IPS-NIHi7 (cell line): ENCODE results near the gene UGT2B15.
"Not testable (repeated sequence)": the region's sequence is repeated elsewhere in the genome, so short reads cannot be mapped to it uniquely, and the experiment has no call there.

Source experiments
- DNase-seq: peaks from one replicate; pipeline ENCODE4 v3.0.0; 2012; ENCODE audit warnings: mixed read lengths; ENCODE audit errors: extremely low spot score

The UGT2B15 gene

DNA sequence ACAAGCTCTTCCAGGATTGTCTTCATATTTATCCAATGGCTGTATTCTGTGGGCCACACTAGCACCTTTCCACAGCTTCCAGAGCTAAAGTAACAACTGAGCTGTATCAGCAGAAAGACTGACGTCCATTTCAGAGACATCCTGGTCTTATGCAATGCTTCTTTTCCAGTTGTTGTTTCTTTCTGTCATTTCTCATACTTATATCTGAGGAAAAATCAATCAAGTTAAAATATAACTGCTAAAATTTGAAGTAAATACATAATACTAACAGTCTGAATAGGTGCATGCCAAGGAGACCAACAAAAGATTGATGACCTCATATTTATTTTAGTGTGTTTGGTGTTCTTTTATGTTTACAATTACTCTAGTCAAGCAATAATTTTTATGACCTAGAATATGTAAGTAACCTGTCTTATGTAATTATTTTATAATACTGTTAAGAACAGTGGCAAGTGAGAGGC, at the start of gene UGT2B15:
TSS of gene UGT2B15 (minus strand) at position 174 of the 461 bp plus-strand sequence. CDS start at position 140, 34 bp downstream.
- DNase-seq, result not testable (repeated sequence)

DNA sequence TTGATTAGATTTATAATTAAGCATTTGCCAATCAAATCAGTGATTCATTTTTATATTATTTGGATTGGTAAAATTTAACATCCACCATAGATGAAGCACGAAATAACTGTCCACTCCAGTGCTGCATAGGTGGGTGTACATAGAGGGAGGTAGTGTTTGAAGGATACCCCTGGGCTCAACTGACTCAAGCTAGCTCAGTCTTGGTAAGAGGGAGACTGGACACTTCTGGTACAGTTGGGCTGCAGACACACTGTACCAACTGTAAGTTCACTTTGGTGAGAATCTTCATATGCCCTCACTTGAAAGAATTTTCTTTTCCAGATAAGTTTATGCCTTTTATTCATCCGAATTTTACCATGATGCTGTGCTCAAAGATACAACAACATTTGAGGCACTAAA, 48.6 kb upstream of the UGT2B15 start:
- no peak for DNase-seq

- DNase-seq, result no peak
Observed at GRCh38 chr4:68718447-68719074, 48.1 kb upstream of the UGT2B15 start.

- DNase-seq, result no peak
Observed at GRCh38 chr4:68717999-68718398, 47.5 kb upstream of the UGT2B15 start.

DNA sequence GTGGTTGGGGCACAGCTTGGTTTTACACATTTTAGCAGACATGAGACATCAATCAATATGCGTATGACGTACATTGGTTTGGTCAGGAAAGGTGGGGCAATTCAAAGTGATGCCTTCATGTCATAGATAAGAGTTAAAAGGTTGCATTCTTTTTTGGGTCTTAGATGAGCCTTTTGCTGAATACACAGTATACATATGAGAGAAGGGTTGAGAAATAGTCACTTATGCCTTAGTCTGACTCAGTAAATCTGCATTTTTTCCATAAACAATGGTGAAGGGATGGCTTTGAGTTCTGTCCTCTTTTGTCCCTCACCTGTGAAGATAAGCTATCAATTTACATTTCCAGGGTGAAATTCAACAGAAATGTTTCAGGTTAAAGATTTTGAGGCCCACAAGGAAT, 43.9 kb upstream of the UGT2B15 start:
- no peak for DNase-seq

- DNase-seq, result no peak
Observed at GRCh38 chr4:68712207-68712606, 41.8 kb upstream of the UGT2B15 start.

GRCh38 chr4:68708566-68708965, 38.1 kb upstream of the UGT2B15 start:
- no peak for DNase-seq

DNA sequence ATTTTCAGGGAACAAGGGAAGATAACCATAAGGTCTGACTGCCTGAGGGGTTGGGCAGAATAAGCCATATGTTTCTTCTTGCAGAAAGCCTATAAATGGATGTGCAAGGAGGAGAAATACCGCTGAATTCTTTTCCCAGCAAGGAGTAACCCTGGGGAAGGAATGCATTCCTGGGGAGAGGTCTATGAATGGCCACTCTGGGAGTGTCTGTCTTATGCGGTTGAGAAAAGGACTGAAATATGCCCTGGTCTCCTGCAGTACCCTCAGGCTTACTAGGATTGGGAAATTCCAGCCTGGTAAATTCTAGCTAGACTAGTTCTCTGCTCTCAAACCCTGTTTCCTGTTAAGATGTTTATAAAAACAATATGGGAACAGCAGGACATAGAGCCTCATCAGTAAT, 32.7 kb upstream of the UGT2B15 start:
- DNase-seq, result not testable (repeated sequence)

DNA sequence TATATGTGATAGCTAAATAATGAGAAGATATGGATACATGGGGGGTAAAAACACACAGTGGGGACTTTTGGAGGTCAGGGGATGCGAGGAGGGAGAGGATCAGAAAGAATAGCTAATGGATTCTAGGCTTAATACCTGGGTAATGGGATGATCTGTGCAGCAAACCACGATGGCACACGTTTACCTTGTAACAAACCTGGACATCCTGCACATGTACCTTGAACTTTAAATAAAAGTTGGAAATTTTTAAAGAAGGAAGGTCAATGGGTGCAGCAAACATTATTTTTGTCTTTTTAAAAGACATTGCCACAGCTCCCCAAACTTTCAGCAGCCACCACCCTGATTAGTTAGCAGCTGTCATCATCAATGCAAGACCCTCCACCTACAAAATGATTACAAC, 29.7 kb upstream of the UGT2B15 start:
- DNase-seq, result no peak

DNA sequence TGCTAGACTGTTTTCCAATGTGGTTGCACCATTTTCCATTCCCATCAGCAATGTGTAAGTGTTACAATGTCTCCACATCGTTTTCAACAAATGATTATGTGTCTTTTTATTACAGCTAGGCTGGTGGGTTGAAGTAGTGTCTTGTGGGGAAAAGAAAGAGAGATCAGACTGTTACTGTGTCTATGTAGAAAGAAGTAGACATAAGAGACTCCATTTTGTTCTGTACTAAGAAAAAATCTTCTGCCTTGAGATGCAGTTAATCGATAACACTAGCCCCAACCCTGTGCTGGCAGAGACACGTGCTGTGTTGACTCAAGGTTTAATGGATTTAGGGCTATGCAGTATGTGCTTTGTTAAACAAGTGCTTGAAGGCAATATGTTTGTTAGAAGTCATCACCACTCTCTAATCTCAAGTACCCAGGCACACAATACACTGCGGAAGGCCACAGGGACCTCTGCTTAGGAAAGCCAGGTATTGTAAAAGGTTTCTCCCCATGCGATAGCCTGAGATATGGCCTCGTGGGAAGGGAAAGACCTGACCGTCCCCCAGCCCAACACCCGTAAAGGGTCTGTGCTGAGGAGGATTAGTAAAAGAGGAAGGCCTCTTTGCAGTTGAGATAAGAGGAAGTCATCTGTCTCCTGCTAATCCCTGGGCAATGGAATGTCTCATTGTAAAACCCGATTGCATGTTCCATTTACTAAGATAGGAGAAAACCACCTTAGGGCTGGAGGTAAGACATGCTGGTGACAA, 23.0 kb upstream of the UGT2B15 start:
- DNase-seq, result no peak

DNA sequence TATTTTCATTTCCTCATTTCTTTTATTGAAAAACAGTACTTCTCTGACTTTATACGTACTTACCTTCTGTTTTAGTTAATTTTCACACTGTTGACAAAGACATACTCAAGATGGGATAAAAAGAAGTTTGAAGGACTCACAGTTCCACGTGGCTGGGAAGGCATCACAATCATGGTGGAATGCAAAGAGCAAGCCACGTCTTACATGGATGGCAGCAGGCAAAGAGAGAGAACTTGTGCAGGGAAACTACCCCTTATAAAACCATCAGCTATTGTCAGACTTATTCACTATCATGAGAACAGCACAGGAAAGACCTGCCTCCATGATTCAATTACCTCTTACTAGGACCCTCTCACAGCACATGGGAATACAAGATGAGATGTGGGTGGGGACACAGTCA, 20.7 kb upstream of the UGT2B15 start:
- no peak for DNase-seq

GRCh38 chr4:68683034-68683433, 12.6 kb upstream of the UGT2B15 start:
- DNase-seq, result no peak

DNA sequence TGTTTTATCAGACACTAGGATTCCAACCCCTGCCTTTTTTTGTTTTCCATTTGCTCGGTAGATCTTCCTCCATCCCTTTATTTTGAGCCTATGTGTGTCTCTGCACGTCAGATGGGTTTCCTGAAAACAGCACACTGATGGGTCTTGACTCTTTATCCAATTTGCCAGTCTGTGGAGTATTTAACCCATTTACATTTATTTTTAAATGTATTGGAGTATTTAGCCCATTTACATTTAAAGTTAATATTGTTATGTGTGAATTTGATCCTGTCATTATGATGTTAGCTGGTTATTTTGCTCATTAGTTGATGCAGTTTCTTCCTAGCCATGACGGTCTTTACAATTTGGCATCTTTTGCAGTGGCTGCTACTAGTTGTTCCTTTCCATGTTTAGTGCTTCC, 10.8 kb upstream of the UGT2B15 start:
- DNase-seq, result not testable (repeated sequence)

- no peak for DNase-seq
Observed at GRCh38 chr4:68673143-68673542, 2.7 kb upstream of the UGT2B15 start.

DNA sequence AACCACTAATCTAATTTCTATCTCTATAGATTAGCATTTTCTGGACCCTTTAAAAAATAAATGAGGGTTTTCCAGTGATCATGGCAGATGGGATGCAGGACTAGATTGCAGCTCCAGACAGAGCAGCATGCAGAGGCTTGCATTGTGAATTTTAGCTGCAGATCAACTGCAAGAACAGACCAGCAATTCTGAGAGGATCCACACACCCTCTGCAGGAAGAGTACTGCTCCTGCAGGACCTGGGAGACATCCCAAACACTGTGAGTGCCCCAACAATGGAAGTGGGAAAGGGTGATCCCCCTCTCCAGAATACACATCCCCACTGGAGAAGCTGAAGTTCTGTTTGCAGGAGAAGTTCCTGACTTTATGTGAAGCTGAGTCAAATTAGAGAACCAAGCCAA, 765 bp upstream of the UGT2B15 start:
- DNase-seq, result not testable (repeated sequence)

DNA sequence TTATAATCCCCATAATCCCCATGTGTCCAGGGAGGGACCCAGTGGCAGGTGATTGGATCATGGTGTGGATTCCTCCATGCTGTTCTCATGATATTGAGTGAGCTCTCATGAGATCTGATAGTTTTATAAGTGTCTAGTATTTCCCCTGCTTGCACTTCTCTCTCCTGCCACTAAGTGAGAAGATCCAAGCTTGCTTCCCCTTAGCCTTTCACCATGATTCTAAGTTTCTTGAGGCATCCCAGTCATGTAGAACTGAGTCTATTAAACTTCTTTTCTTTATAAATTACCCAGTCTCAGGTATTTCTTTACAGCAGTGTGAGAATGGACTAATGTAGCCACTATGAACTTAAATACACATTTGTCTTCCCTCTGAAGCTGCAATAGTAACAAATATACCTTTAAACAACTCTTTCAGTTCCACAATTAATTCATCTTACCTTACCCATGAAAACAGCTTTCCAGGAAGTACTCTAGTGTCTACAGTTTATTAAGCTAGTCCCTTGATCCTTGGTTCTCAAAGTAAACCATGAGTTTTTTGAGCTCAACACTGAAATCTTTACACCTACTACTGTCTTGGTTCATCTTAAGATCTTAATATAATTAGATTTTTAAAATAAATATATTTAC, 1.8 kb downstream of the UGT2B15 start:
- not testable (repeated sequence) for DNase-seq

DNA sequence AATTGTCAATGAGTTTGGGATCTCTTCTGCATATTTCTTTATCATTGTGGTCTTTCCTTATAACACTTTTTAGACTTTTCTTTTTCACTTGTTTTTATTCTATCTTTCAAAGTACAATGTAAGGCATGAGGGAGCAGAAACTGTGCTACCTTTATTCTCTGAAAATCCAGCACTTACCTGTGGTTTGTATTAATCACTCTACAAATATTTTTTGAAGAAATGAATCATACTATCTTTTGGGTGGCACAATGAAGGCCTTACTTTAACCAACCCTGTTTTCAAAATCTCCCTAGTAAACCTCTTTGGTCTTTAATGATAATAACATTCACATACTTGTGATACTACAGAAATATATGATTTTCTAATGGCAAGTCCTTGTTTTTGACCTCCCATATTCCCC, 2.9 kb downstream of the UGT2B15 start:
- DNase-seq, result not testable (repeated sequence)

GRCh38 chr4:68664721-68665120, 5.7 kb downstream of the UGT2B15 start:
- DNase-seq, result not testable (repeated sequence)

GRCh38 chr4:68662836-68663574, 7.4 kb downstream of the UGT2B15 start:
- DNase-seq, result not testable (repeated sequence)

DNA sequence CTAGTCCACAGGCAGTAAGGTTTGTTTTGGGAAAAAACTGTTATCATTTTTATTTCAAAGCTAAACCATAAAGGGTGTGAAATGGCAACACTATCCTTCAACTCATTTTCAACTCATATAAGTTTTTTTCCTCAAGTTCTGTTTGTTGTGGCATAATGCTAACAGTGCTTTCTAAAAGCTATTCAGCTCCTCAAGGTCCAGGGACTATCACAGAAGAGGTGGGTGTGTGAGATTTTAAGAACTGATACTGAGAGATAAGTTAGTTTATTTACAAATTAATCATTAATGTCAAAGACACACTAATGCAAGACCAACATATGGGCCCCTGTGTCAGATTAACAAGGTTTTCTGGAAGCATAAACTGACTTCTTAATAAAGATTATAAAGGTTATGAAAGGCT, 11.8 kb downstream of the UGT2B15 start:
- DNase-seq, result no peak

GRCh38 chr4:68657022-68657594, 13.3 kb downstream of the UGT2B15 start:
- DNase-seq, result not testable (repeated sequence)
